Measurements from ENCODE around the gene AP1G2.
A peak's percentile ranks its signal among the peaks of the same experiment; 100 is the strongest.

The AP1G2 gene

GRCh38 chr14:23558346-23559009, 9.1 kb downstream of the AP1G2 start:
- DNase-seq (ENCODE audit: low read depth in 3 of 3): no peak

DNA sequence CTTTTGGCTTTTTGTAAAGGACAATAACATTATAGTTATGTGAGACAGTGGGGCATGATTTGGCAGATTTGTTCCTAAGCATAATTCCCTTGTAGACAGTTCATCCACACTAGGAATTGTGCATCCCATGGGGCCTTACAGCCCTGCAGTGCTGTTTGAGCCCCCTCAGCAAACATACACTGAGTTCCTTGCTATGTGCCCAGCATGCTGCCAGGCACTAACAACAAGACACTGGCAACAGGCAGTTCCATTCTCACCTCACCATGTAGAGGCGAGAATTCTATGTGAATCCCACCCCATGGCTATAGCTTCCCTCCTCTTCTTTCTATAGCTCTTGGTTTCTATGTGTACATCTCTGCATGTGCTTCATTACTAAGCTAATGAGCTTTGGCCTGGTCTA, 9.6 kb downstream of the AP1G2 start:
- no peak for DNase-seq (ENCODE audit: low read depth in 3 of 3)

DNA sequence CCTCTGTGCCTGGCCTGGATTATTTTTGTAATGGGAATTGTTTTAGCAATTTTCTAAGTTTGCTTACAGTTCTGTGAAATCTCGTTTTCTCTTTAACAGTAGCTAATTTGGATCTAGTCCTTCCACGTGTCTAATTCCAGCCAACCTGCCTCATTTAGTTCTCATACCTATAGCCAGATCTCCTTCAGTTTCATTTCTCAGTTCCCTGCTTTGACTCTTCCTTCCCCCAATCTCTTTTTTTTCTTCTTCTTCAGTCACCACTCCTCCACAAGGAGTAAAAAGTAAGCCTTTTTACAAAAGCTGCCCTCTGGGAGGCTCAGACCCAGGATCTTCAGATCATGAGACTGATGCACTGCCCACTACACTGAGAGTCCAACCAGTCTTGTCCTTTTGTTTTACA, 10.1 kb downstream of the AP1G2 start:
- no peak for DNase-seq (ENCODE audit: low read depth in 3 of 3)

DNA sequence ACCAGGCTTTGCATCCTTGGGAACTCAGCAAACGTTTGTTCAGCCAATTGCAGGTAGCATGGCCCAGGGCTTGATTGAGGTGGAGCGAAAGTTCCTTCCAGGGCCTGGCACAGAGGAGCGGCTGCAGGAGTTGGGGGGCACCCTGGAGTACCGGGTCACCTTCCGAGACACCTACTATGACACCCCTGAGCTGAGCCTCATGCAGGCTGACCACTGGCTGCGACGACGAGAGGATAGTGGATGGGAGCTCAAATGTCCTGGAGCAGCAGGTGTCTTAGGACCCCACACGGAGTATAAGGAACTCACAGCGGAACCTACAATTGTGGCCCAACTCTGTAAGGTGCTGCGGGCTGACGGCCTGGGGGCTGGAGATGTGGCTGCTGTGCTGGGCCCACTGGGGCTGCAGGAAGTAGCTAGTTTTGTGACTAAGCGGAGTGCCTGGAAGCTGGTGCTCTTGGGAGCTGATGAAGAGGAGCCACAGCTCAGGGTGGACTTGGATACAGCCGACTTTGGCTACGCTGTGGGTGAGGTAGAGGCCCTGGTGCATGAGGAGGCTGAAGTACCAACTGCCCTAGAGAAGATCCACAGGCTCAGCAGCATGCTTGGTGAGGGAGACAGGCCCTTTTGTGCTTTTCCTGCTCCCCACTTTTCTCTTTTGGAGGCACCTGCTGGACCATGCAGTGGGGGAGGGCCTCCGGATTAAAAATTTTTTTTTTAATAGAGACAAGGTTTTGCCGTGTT, 10.7 kb downstream of the AP1G2 start:
- DNase-seq (ENCODE audit: low read depth in 3 of 3): no peak

GRCh38 chr14:23555882-23556699, 11.5 kb downstream of the AP1G2 start, which contains the start of gene THTPA:
THTPA (plus strand) TSS chr14:23556271; CDS start chr14:23556758, 487 bp downstream.
- DNase-seq (ENCODE audit: low read depth in 3 of 3): peak; percentile 84 to 92 (median 88)

- DNase-seq (ENCODE audit: low read depth in 3 of 3): no peak
Observed at GRCh38 chr14:23555533-23555881, 12.1 kb downstream of the AP1G2 start.

DNA sequence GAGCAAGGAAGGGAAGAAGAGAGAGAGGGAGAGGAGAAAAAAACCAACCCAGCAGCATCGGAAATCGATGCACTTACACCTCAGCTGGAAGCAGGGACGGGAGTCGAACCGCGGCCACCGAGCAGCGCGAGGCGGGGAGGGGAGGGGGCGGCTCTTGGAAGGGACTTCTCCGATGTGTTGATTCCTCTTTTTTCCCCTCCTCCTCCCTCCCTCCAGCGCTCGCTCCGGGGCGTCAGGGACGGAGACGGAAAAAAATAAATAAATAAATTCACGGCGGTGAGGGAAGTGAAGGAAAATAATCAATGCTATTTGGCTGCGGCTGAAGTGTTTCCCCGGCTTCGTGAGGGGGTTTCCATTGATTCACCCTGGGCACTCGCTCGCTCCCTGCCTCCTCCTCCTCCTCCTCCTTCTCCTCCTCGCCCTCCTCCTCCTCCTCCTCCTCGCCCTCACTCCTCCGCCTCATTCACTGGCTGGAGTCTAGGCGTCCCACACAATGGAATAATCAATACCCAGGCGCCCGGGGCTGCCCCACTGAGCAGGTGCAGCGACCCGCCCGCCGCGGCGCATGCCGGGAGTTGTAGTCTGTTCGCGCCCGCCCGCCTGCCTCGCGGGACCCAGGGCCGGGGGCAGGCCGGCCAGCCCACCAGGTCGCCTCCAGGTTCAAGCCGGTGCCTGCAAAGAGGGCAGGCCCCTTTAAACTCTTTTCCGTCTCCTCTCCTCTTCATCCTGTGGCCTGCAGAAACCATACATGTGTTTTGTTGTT, 16.1 kb downstream of the AP1G2 start, which contains the start of gene ZFHX2:
TSS of gene ZFHX2 (minus strand) at position 500 of the 763 bp plus-strand sequence. CDS start 16,440 bp downstream, outside the sequence.
- peak; percentile 70 to 85 (median 74) for DNase-seq (ENCODE audit: low read depth in 3 of 3)

DNA sequence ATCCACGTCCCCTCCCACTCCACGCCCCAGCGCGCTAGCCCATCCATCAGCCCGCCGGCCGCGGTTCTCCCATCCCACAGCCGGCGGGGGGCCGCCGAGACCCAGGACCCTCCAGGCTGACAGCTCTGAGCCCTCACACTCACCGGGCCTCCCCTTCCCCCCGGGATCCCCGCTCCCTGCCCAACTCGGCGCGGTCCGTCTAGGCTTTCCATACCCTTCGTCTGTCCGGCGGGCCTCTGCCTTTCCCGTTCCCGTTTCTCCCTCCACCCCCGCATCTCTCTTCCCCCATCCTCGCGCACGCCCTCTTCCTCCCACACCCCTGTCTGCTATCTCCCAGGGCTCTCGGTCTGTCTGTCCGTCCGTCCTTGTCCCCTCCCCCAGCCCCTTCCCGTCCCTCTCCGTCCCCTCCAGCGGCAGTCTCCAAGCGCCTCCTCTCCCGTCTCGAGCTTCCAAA, 16.8 kb downstream of the AP1G2 start:
- DNase-seq (ENCODE audit: low read depth in 3 of 3): no peak

DNA sequence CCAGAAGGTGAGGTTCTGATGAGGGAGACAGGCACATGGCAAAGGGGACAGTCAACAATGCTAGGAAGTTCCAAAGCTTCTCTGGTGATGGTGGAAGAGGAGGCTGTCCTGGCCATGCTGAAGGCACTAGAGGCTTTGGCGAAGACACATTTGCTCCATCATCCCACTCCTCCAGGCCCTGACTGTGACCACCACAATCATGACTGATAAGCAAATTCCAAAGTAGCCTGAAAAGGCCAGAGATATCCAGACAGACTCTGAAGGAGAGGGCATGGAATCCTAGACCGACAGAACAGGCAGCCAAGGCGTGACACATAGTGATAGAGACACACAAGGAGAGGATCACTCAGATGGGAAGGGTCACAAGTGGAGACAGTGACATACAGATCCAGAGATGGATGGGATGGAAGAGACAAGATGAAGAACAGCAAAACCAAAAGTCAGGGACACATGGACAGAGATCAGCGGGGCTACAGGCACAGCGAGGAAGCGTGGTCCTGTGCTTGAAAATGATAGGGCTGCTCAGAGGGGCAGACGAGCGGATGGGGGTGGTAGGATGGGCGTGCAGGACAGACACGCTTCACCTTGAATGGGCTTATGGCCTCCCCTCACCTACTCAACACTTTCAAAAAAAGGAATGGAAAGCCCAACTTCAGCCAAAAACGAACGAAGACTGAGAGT, 17.3 kb downstream of the AP1G2 start:
- no peak for DNase-seq (ENCODE audit: low read depth in 3 of 3)

DNA sequence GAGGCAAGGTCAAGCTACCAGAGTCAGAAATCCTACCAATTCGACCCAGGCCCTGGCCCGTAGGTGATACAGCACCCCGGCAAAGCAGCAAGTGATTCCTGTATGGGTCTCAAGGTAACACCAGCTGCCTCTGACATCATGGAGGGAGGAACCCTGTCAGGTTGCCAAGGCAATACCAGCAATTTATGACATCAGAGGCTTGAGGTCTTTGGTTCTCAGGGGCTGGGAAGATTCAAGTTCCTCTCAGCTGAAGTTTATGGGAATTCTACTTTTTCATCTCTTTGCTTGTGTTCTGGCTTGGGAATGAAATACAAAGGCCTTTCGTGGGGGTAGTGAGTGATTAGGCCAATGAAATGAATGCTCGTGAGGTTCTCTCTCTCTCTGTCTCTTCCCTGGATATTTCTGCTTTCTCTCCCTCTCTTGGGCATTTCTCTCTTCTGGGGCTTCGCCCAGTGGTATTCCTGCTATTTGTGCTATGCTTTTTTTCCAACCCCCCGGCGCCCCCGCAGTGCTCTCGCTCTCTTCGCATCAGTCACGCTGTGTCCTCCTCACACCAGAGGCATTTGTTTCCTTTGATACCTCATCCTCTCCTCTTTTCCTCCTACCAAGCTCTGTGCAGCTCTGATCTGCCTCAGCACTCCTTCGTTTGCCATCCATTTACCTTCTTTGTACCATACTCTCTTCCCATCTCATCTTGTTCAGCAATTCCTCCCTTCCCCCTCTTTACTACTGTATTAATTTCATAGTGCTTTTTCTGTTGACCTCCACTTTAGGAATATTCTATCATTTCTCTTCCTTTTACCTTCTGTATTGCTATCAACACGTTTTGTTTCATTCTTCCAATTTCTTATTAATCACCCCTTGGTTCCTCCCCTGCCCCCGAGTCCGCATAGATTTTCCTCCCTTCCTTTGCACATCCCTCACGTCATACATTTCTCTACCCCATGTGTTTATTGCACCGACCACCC, 19.0 kb downstream of the AP1G2 start:
- DNase-seq (ENCODE audit: low read depth in 3 of 3): no peak

DNA sequence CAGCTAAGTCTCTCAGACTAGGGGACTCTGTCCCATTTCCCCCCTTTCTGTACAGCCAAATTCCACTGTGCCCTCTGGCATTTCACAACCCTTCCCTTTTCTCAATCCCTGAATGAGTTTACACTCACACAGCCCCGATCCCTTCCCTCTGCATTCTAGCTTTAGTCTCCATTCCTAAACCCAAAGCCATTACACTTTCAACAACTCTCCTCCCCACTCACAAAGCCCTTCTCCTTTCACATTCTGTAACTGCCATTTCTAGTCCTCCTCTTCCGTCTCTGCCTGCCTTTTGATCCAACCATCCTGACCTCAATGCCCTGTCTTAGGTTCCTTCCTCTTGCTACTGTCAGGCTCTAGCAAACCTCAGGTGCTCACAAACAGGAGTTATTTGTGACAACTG, 19.7 kb downstream of the AP1G2 start:
- DNase-seq (ENCODE audit: low read depth in 3 of 3): no peak

GRCh38 chr14:23546450-23547035, 21.0 kb downstream of the AP1G2 start:
- no peak for DNase-seq (ENCODE audit: low read depth in 3 of 3)

DNA sequence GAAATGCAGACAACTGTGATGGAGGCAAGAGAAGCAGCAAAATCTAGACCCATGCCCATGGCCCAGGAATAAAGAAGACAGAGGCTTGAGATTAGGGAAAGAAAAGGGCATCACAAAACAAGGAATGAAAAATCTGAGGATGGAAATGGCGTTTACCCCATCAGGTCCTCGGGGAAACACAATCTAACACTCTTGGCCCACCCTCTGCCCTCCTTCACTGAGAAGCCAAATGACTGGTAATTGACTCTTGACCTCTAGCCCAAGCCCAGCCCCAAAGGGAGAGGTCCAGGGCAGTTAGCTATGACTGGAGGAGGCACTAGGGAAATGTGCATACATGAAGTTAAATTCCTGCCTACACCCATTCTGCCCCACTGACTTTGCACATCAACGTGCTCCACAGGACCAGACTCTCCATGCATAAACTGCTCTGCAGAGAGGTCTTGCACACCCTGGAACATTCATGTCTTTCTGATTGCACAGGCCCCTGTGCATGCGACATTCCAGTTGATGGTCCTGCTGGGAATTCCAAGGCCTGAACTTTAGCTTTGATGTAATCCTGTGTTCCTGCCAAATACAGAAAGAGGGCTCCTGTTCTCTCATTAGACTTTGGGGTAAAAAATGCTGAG, 21.7 kb downstream of the AP1G2 start:
- no peak for DNase-seq (ENCODE audit: low read depth in 3 of 3)

- no peak for DNase-seq (ENCODE audit: low read depth in 3 of 3)
Observed at GRCh38 chr14:23544511-23545447, 22.8 kb downstream of the AP1G2 start.

DNA sequence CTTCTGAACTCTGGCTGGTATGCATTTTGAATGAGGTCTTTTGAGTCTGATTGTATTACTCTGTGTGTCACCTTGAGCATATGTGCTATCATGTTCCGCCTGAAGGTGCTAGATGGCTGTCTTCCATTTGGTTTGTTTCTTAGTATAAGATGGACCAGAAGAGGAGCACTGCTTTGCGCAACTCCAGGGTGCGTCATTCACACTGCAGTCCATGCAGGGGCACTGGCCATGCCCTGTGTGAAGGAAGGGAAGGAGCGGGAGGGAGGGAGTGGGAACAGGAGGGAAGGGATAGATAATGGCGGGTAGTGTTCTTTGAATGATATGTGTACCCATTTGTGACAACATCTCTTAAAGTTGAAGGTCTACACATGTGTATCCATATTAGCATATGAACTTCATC, 24.2 kb downstream of the AP1G2 start:
- DNase-seq (ENCODE audit: low read depth in 3 of 3): no peak

GRCh38 chr14:23542261-23542660, 25.3 kb downstream of the AP1G2 start:
- no peak for DNase-seq (ENCODE audit: low read depth in 3 of 3)

GRCh38 chr14:23540141-23540469, 27.5 kb downstream of the AP1G2 start:
- DNase-seq (ENCODE audit: low read depth in 3 of 3): no peak

All from stimulated activated CD4-positive, alpha-beta T cell treated with anti-CD3 and anti-CD28 coated beads, TNF-alpha, amount 100 ng/mL, for 24 hours (primary cell).